Right lobe of liver (tissue), 6 donors: ENCODE measurements around the gene BCCIP. TPM values are rescaled to one million over a fixed set of nuclear protein-coding genes. Genes with fewer than 3 reads are reported as not detected.

ENCODE experiments used
- ATAC-seq, 4 donors: fragments of 200-7000 bp; cut with Tn5 transposase; one replicate each; pipeline ENCODE4 v1.9.1; 2020; ENCODE audit warnings: mild to moderate bottlenecking in 4 of 4, moderate library complexity in 4 of 4
- DNase-seq, 3 donors: peaks; one replicate each; pipeline ENCODE4 v3.0.0-alpha.2; 2020
- H3K27ac ChIP-seq, 3 donors: fragments of 200-600 bp; one replicate each; pipeline ENCODE4 v1.8.0; 2022
- H3K27me3 ChIP-seq, 2 donors: fragments of 200-600 bp; one replicate each; pipeline ENCODE4 v1.8.0; 2022
- H3K36me3 ChIP-seq, 4 donors: fragments of 200-600 bp; sonication (generic) in 1 of 4; one replicate each; pipeline versions ENCODE4 v1.5.1 to v1.8.0; 2017 to 2022; ENCODE audit warnings: control low read depth in 1 of 4
- H3K4me1 ChIP-seq, 4 donors: fragments of 200-600 bp; sonication (generic) in 1 of 4; one replicate each; pipeline versions ENCODE4 v1.5.1 to v1.8.0; 2017 to 2022; ENCODE audit warnings: control low read depth in 1 of 4
- H3K4me3 ChIP-seq, 3 donors: fragments of 200-600 bp; one replicate each; pipeline ENCODE4 v1.8.0; 2022
- H3K9me3 ChIP-seq, 4 donors: fragments of 200-600 bp; sonication (generic) in 1 of 4; one replicate each; pipeline versions ENCODE4 v1.5.1 to v1.8.0; 2017 to 2022; ENCODE audit warnings: control low read depth in 1 of 4
- POLR2A ChIP-seq: fragments of 450-650 bp; IDR thresholded peaks from one replicate; pipeline ENCODE4 v1.6.1; 2017; ENCODE audit warnings: antibody characterized with exemption, mild to moderate bottlenecking
- WGBS: methylation state at CpG from one replicate; pipeline ENCODE4 v1.1.6; 2018; ENCODE audit warnings: low coverage, low lambda C conversion rate; ENCODE audit not compliant: insufficient coverage; ENCODE audit errors: missing lambda C conversion rate; 5-methylcytosine and 5-hydroxymethylcytosine counted together
- intact Hi-C, 2 donors: fragments of 100-400 bp; cut with DNase I; formaldehyde crosslinking; loops; one replicate each; pipeline versions ENCODE4 v1.11.2 to v1.14.1; 2022
- total RNA-seq, 6 experiments: library from RNA; depleted of rRNA in 2 of 6; stranded (reverse); fragments of >200 nt in 2 of 6; fragmentation: NEBNext Ultra II Directional in 3 of 6; extraction: Animal tissue kit (Norgen Biotek cat#: 25700) in 3 of 6; gene quantifications; one replicate each; pipeline versions ENCODE4 v1.1.0 to v1.2.4, GENCODE V29; 2016 to 2023
- TF ChIP-seq, protein P1 (sequence below), 4 donors: fragments of 200-600 bp in 3 of 4; fragments of 450-650 bp in 1 of 4; IDR thresholded peaks; one replicate each; pipeline versions ENCODE4 v1.5.1 to v1.8.0; 2016 to 2022; ENCODE audit warnings: antibody characterized with exemption in 4 of 4, mild to moderate bottlenecking in 2 of 4
- donor health status: DM: no; HTN: yes; CAD: no.
- donor health status: DM: no; HTN: no; CAD: no.
- donor health status: DM: no; HTN: no; CAD: no.
- donor health status: DM: no; HTN: yes; CAD: no.
- donor health status: DM: no; HTN: yes; CAD: no.

Gene BCCIP
- total RNA-seq, 6 experiments from 2014 or later = 25.9 to 43.3 (median 29.6) TPM

GRCh38 chr10:125866421-125867029, 43.2 kb downstream of the BCCIP start:
- 87% methylated on average over 4 of the region's 7 CpGs for WGBS
- H3K36me3 ChIP-seq = peaks cover 0 to 14% (median 5%) of the 10 kb centered on the region in 4 donors

GRCh38 chr10:125868372-125868975, 45.1 kb downstream of the BCCIP start:
- H3K27ac ChIP-seq = no peak overlapping the region
- H3K4me1 ChIP-seq = no peaks in the 10 kb centered on the region
- no peak overlapping the region for H3K4me3 ChIP-seq
- H3K27me3 ChIP-seq = no peaks in the 10 kb centered on the region
- no peak for DNase-seq
- H3K9me3 ChIP-seq = no peaks in the 10 kb centered on the region
- WGBS = 33% methylated on average over 7 of the region's 7 CpGs
- H3K36me3 ChIP-seq = peaks cover 0 to 14% (median 5%) of the 10 kb centered on the region in 4 donors
- peak; percentile 59 to 80 (median 68) for ATAC-seq
- TF ChIP-seq, protein P1, sequence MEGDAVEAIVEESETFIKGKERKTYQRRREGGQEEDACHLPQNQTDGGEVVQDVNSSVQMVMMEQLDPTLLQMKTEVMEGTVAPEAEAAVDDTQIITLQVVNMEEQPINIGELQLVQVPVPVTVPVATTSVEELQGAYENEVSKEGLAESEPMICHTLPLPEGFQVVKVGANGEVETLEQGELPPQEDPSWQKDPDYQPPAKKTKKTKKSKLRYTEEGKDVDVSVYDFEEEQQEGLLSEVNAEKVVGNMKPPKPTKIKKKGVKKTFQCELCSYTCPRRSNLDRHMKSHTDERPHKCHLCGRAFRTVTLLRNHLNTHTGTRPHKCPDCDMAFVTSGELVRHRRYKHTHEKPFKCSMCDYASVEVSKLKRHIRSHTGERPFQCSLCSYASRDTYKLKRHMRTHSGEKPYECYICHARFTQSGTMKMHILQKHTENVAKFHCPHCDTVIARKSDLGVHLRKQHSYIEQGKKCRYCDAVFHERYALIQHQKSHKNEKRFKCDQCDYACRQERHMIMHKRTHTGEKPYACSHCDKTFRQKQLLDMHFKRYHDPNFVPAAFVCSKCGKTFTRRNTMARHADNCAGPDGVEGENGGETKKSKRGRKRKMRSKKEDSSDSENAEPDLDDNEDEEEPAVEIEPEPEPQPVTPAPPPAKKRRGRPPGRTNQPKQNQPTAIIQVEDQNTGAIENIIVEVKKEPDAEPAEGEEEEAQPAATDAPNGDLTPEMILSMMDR (IDR thresholded peaks at IDR 0.05) = peak; percentile 75 to 84 (median 82)
- no peak for TF ChIP-seq POLR2A
- intact Hi-C loops = no loop called here

More at GRCh38 chr10:125866421-125867029, 43.2 kb downstream of the BCCIP start:
- no peaks in the 10 kb centered on the region for H3K9me3 ChIP-seq
- ATAC-seq (no peak), DNase-seq (no peak)
- TF ChIP-seq, protein P1 (IDR thresholded peaks at IDR 0.05) = no peak
- no peak for TF ChIP-seq POLR2A
- no peaks in the 10 kb centered on the region for H3K27me3 ChIP-seq
- no peak overlapping the region for H3K27ac ChIP-seq
- intact Hi-C loops = no loop called here
- no peak overlapping the region for H3K4me3 ChIP-seq
- H3K4me1 ChIP-seq = no peaks in the 10 kb centered on the region

GRCh38 chr10:125871338-125871737, 48.0 kb downstream of the BCCIP start:
- DNase-seq (no peak), ATAC-seq (no peak)
- 68% methylated on average over 3 of the region's 4 CpGs for WGBS
- H3K36me3 ChIP-seq = peaks cover 0 to 7% (median 5%) of the 10 kb centered on the region in 4 donors
- peaks cover 0 to 5% (median 0%) of the 10 kb centered on the region in 4 donors for H3K9me3 ChIP-seq
- H3K4me1 ChIP-seq = no peaks in the 10 kb centered on the region
- no peak overlapping the region for H3K4me3 ChIP-seq
- H3K27ac ChIP-seq = no peak overlapping the region
- no peak for TF ChIP-seq POLR2A
- TF ChIP-seq, protein P1 (IDR thresholded peaks at IDR 0.05) = no peak
- intact Hi-C loops = no loop called here
- H3K27me3 ChIP-seq = no peaks in the 10 kb centered on the region

DNA sequence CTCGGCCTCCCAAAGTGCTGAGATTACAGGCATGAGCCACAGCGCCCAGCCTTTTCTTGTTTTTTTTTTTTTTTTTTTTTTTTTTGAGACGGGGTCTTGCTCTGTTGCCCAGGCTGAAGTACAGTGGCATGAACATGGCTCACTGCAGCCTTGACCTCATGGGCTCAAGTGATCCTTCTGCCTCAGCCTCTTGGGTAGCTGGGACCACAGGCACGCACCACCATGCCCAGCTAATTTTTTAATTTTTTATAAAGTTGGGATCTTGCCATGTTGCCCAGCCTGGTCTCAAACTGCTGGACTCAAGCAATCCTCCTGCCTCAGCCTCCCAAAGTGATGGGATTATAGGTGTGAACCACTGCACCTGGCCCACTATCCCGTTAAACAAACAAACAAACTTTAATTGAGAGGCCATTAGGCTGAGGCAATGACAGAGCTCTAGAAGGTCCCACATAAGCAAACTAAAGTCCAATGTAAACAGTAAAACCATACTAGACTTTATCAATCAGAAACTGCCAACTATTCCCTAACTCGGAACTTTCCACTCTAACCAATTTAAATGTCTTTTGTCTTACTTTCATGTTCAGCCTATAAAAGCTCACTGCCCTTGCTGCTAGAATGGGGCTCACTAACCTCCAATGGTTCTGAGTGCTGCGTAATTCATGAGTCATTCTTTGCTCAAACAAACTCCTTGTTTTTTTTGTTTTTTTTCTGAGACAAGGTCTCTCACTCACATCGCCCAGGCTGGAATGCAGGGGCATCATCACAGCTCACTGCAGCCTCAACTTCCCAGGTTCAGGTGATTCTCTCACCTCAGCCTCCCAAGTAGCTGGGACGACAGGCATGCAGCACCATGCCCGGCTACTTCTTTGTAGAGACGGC, 55.9 kb downstream of the BCCIP start:
- TF ChIP-seq, protein P1 (IDR thresholded peaks at IDR 0.05) = no peak
- no peak for TF ChIP-seq POLR2A
- DNase-seq (no peak), ATAC-seq (peak in 1 of 4 donors; percentile 44)
- no peaks in the 10 kb centered on the region for H3K4me1 ChIP-seq
- no peak overlapping the region for H3K27ac ChIP-seq
- 88% methylated on average over 8 of the region's 11 CpGs for WGBS
- no peaks in the 10 kb centered on the region for H3K27me3 ChIP-seq
- no peak overlapping the region for H3K4me3 ChIP-seq
- peaks cover 0 to 8% (median 0%) of the 10 kb centered on the region in 4 donors for H3K36me3 ChIP-seq
- peaks cover 0 to 5% (median 0%) of the 10 kb centered on the region in 4 donors for H3K9me3 ChIP-seq
- intact Hi-C loops = no loop called here
